VCaP (cell line): ENCODE results near the gene CTNNBL1.

Source experiments
- H3K27ac ChIP-seq: fragments of 450-650 bp; 2 replicates; pipeline ENCODE4 v1.5.1; 2017
- TF ChIP-seq, protein P1 (sequence below): fragments of 450-650 bp; conservative IDR thresholded peaks from 2 replicates; pipeline ENCODE4 v1.5.1; 2017; ENCODE audit warnings: mild to moderate bottlenecking, moderate library complexity

The CTNNBL1 gene

GRCh38 chr20:37781626-37782025 is 87.8 kb downstream of the CTNNBL1 start:
- no peak overlapping the region for H3K27ac ChIP-seq
- TF ChIP-seq, protein P1, sequence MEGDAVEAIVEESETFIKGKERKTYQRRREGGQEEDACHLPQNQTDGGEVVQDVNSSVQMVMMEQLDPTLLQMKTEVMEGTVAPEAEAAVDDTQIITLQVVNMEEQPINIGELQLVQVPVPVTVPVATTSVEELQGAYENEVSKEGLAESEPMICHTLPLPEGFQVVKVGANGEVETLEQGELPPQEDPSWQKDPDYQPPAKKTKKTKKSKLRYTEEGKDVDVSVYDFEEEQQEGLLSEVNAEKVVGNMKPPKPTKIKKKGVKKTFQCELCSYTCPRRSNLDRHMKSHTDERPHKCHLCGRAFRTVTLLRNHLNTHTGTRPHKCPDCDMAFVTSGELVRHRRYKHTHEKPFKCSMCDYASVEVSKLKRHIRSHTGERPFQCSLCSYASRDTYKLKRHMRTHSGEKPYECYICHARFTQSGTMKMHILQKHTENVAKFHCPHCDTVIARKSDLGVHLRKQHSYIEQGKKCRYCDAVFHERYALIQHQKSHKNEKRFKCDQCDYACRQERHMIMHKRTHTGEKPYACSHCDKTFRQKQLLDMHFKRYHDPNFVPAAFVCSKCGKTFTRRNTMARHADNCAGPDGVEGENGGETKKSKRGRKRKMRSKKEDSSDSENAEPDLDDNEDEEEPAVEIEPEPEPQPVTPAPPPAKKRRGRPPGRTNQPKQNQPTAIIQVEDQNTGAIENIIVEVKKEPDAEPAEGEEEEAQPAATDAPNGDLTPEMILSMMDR = peak; percentile 23; the same call in 1 of the 2 replicates

GRCh38 chr20:37786043-37786442 is 92.2 kb downstream of the CTNNBL1 start:
- TF ChIP-seq, protein P1 = no peak
- no peak overlapping the region for H3K27ac ChIP-seq

- H3K27ac ChIP-seq = no peak overlapping the region
- TF ChIP-seq, protein P1 = no peak
Observed at GRCh38 chr20:37789408-37789807, 95.6 kb downstream of the CTNNBL1 start.

- TF ChIP-seq, protein P1 = no peak
- no peak overlapping the region for H3K27ac ChIP-seq
Observed at GRCh38 chr20:37790900-37791299, 97.1 kb downstream of the CTNNBL1 start.

GRCh38 chr20:37796121-37796520 is 102.3 kb downstream of the CTNNBL1 start:
- TF ChIP-seq, protein P1 = no peak

GRCh38 chr20:37796733-37797132 is 102.9 kb downstream of the CTNNBL1 start:
- TF ChIP-seq, protein P1 = no peak

More at GRCh38 chr20:37796121-37796520, 102.3 kb downstream of the CTNNBL1 start:
- no peak overlapping the region for H3K27ac ChIP-seq

DNA sequence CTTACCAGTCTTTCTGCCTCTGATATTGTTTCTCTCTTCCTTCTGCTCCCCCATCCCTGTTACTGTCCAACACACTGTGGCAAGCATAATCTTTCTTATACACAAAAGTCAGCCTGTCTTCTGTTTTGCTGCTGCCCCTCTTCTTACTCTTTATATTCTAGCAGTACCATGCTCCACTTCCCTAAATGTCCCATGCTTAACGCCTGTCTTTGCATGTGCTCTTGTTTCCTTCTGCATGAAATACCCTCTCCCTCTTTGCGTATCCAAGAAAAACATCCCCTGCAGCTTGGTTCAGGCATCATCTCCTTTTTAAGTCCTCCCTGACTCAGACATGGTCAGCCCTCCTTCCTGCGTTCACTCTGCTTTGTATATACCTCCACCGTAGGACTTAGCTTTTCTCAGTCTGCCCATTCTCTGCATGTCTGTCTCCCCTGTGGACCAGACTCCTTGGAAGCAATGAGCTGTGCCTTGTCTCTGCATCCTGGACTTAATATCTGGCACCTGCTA is 103.9 kb downstream of the CTNNBL1 start:
- TF ChIP-seq, protein P1 = no peak
- no peak overlapping the region; the same call in 1 of the 2 replicates for H3K27ac ChIP-seq

More at GRCh38 chr20:37796733-37797132, 102.9 kb downstream of the CTNNBL1 start:
- no peak overlapping the region for H3K27ac ChIP-seq
